Fibroblast of the aortic adventitia (primary cell): ENCODE measurements around the gene DRG2. TPM values are rescaled to one million over a fixed set of nuclear protein-coding genes. Genes with fewer than 3 reads are reported as not detected.

ENCODE experiments used
- DNase-seq: peaks from one replicate; pipeline ENCODE4 v3.0.0-alpha.2; 2010; ENCODE audit warnings: low read depth
- H3K4me3 ChIP-seq: 2 replicates; pipeline ENCODE4 v1.5.1; 2011; ENCODE audit warnings: low read depth, mild to moderate bottlenecking, control low read depth, low read length, moderate library complexity
- total RNA-seq: library from RNA; depleted of rRNA; stranded (reverse); fragments of >200 nt; gene quantifications from 2 replicates; pipeline ENCODE4 v1.2.3, GENCODE V29; 2012; ENCODE audit warnings: low replicate concordance
- TF ChIP-seq, protein P1 (sequence below): IDR thresholded peaks from 2 replicates; pipeline ENCODE4 v1.5.1; 2011; ENCODE audit warnings: mild to moderate bottlenecking, low read length, control low read depth, inconsistent platforms; ENCODE audit not compliant: insufficient read depth

Gene DRG2
- total RNA-seq, 1 donor, result 25.3 TPM

DNA sequence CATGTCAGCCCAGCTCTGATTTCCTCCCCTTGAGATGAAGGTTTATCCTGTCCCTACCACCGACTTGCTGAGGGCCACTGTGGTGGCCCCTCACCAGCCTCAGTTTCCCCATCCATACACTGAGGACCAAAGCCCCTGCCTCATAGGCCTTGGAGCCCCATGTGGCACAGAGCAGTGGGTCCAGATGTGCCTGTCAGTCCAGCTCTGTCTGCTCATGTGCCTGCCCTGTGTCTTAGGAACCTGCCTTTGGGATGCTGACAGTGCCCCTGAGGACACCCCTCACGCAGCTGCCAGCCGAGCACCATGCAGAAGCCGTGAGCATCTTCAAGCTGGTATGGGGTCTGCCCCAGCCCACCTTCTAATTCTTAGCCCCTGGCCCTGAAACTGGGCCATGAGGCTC, 56.5 kb downstream of the DRG2 start:
- no peak overlapping the region for H3K4me3 ChIP-seq
- no peak for DNase-seq
- TF ChIP-seq, protein P1, sequence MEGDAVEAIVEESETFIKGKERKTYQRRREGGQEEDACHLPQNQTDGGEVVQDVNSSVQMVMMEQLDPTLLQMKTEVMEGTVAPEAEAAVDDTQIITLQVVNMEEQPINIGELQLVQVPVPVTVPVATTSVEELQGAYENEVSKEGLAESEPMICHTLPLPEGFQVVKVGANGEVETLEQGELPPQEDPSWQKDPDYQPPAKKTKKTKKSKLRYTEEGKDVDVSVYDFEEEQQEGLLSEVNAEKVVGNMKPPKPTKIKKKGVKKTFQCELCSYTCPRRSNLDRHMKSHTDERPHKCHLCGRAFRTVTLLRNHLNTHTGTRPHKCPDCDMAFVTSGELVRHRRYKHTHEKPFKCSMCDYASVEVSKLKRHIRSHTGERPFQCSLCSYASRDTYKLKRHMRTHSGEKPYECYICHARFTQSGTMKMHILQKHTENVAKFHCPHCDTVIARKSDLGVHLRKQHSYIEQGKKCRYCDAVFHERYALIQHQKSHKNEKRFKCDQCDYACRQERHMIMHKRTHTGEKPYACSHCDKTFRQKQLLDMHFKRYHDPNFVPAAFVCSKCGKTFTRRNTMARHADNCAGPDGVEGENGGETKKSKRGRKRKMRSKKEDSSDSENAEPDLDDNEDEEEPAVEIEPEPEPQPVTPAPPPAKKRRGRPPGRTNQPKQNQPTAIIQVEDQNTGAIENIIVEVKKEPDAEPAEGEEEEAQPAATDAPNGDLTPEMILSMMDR, result no peak

DNA sequence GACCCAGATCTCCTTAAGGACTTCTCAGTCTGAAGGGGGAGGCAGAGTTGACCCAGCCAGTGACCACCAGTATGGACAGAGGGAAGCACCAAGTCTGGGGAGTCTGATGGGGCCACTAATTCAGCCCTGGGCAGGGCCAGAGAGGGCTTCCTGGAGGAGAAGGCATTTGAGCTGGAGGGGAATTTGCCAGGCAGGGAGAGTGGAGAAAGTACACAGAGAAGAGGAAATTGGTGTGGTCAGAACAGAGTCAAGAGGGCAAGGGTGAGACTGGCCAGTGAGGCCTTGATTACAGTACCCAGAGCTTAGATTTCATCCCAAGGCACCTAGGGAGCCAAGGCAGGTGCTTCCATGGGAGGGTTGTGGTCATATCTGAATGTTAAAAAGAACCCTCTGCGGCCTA, 57.1 kb downstream of the DRG2 start:
- H3K4me3 ChIP-seq, result no peak overlapping the region
- no peak for DNase-seq
- TF ChIP-seq, protein P1, result no peak

DNA sequence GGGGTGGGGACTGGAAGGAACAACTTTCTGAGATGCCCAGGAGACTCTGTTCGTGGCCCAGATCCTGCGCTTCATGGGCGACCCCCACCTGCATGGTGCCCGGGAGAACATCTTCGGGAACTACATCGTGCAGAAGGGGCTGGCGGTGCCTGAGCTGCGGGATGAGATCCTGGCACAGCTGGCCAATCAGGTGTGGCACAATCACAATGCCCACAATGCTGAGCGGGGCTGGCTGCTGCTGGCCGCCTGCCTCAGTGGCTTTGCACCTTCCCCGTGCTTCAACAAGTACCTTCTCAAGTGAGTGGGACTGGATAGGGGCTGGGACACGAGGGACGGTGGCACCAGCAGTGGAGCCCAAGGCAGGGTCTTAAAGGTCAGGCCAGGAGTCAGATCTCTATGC, 58.1 kb downstream of the DRG2 start:
- TF ChIP-seq, protein P1, result no peak
- DNase-seq, result no peak
- no peak overlapping the region for H3K4me3 ChIP-seq

DNA sequence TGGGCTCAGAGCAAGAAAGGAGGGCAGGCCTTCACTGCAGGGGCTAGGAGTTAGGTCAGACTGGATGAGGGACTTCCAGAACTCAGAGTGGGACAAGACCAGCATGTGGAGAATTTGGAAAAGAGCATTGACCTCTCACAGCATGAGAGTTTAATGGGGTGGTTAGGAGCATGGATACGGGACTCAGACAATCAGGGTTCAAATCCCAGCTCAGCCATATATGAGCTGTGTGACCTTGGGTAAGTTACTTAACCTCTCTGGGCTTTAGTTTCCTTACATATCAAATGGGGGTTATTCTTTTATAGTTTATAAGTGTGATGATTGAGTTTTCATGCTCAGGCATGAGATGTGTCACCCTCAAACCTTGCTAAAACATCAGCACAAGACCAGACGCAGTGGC, 58.5 kb downstream of the DRG2 start:
- TF ChIP-seq, protein P1, result no peak

DNA sequence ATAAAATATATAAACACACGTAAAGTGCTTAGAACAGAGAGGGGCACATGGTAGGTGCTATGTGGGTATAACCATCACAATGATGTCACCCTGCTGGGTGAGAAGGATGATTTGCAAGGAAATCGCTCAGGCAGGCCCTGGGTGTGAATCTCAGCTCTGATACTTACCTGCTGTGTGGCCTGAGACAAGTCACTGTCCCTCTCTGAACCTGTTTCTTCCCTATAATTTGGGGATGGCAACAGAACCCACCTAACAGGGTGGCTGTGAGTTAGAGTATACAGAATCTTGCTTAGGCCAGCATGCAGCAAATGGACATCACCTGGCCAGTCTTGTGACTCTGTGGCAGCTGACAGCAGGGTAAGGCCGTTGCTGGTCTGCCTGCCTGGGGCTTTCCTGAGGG, 59.2 kb downstream of the DRG2 start:
- no peak for DNase-seq
- TF ChIP-seq, protein P1, result no peak
- H3K4me3 ChIP-seq, result no peak overlapping the region

More for the DNA sequence above, 58.5 kb downstream of the DRG2 start:
- DNase-seq, result no peak
- no peak overlapping the region for H3K4me3 ChIP-seq

DNA sequence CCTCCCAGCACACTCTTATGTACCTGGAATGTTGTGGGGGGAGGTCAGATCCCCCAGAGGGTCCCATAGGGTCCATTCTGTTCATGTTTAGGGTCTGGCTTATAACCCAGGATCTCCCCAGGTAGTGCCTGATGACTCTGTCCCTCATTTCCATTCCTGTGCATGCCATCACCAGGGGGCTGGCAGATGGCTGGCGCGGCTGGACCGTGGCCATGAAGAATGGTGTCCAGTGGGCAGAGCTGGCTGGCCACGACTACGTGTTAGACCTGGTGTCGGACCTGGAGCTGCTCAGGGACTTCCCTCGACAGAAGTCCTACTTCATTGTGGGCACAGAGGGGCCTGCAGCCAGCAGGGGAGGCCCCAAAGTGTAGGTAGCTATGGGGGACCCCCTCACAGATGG, 60.8 kb downstream of the DRG2 start:
- TF ChIP-seq, protein P1, result no peak
- no peak for DNase-seq
- H3K4me3 ChIP-seq, result no peak overlapping the region

DNA sequence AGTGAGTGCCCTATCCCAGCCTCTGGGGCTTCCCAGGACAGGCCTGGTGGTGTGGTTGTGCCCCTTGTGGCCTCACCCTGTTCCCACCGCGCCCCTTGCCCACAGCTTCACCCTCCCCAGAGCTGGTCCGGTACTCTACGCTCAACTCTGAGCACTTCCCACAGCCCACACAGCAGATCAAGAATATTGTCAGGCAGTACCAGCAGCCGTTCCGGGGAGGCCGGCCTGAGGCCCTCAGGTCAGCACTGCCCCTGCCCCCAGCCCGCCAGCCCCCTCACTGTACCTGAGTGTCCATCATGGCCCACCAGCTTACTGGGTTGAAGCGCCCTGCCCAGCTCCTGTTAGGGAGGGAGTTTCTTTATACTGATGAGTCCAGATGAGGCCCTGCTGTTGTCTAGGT, 63.5 kb downstream of the DRG2 start:
- no peak overlapping the region for H3K4me3 ChIP-seq
- DNase-seq, result no peak
- TF ChIP-seq, protein P1, result no peak
